CMK (cell line): Measurements from ENCODE around the gene ANO10.
"Not testable (repeated sequence)": the region's sequence is repeated elsewhere in the genome, so short reads cannot be mapped to it uniquely, and the experiment has no call there.

ENCODE experiments used
- DNase-seq: peaks from one replicate; pipeline ENCODE4 v3.0.0-alpha.2; 2010; ENCODE audit warnings: low read depth

ANO10 gene, protein sequence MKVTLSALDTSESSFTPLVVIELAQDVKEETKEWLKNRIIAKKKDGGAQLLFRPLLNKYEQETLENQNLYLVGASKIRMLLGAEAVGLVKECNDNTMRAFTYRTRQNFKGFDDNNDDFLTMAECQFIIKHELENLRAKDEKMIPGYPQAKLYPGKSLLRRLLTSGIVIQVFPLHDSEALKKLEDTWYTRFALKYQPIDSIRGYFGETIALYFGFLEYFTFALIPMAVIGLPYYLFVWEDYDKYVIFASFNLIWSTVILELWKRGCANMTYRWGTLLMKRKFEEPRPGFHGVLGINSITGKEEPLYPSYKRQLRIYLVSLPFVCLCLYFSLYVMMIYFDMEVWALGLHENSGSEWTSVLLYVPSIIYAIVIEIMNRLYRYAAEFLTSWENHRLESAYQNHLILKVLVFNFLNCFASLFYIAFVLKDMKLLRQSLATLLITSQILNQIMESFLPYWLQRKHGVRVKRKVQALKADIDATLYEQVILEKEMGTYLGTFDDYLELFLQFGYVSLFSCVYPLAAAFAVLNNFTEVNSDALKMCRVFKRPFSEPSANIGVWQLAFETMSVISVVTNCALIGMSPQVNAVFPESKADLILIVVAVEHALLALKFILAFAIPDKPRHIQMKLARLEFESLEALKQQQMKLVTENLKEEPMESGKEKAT

DNA sequence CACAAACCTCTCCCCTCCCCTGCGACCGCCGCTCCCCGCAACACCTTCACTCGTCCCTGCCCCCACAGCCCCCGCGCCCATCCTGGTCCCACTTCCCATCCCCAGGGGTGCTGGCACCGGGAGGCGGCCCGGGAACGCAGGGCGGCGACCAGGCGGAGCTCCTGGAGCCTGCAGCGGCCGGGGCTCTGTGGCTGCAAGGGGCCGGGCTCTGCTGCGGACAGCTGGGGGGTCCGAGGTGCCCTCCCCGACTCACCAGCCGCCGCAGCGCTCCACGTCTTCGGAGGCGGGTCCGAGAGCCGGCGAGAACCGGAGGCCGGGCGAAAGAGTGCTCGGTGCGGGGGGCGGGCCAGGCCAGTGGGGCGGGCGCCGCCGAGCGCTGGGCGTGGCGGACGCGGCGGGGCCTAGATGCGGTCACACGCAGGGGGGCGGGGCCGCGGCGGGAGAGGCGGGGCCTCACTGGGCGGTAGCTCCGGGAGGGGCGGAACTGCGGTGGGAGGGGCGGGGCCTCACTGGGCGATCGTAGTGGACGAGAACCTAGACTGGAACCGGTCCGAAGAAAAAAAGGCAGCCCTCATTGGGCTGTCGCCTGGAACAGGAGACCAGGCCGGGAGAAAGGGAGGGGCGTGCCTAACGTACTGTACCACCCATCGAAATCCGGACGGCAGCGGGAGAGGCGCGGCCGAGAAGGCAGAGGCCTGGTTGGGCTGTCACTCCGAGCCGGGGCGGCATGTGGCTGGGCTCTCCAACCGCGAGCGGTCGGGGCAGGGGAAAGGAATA is at the start of gene ANO10:
Gene ANO10, minus strand, starts transcription at position 356 of the 777 bp plus-strand sequence. CDS start 16,159 bp downstream, outside the sequence.
- peak; percentile 96 for DNase-seq

DNA sequence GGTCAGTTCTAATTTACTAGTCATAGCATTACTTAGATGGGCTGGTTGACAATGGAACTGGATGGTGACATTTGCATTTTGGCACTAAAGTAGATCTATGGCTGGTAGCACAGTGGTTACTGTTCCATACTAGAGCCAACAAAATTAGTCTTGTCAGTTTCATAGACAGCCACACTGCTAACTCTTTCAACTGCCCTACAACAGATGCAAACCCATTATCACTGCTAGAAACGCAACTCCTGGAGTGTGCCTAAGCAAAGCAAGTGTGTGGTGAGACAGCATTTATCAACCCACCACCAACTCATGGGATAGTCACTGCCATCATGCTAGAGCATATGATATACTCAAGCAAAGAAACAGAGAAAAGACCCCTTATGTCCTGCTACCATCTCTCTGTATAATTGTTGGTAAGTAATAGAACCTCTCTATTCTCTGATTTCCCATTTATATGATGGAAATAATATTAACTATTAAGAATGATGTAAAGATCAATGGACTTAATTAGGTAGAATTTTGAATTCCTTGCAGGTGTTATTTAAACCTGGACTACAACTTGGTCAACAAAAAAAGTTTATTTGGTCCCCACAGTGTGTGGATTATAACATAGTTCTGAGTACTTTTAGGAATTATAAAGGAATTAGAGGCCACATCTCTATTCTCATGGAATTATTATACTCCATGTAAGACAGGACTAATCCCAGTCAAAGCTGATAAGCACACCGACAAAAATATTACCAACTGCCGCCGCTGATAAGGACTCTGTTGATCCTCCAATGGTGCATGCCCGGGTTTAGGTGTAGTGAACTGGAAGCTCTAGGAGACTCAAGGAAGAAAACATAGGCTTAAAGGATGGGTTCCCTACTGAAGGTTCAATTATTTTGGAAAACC is 49.1 kb upstream of the ANO10 start:
- no peak for DNase-seq

DNA sequence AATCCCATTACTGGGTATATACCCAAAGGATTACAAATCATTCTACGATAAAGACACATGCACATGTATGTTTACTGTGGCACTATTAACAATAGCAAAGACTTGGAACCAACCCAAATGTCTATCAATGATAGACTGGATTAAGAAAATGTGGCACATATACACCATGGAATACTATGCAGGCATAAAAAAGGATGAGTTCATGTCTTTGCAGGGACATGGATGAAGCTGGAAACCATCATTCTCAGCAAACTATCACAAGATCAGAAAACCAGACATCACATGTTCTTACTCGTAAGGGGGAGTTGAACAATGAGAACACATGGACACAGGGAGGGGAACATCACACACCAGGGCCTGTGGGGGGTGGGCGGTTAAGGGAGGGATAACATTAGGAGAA is 43.2 kb upstream of the ANO10 start:
- DNase-seq = not testable (repeated sequence)

DNA sequence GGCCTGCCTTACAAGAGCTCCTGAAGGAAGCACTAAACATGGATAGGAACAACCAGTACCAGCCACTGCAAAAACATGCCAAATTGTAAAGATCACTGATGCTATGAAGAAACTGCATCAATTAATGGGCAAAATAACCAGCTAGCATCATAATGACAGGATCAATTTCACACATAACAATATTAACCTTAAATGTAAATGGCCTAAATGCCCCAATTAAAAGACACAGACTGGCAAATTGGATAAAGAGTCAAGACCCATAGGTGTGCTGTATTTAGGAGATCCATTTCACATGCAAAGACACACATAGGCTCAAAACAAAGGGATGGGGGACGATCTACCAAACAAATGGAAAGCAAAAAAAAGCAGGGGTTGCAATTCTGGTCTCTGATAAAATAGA is 39.6 kb upstream of the ANO10 start:
- DNase-seq = not testable (repeated sequence)

DNA sequence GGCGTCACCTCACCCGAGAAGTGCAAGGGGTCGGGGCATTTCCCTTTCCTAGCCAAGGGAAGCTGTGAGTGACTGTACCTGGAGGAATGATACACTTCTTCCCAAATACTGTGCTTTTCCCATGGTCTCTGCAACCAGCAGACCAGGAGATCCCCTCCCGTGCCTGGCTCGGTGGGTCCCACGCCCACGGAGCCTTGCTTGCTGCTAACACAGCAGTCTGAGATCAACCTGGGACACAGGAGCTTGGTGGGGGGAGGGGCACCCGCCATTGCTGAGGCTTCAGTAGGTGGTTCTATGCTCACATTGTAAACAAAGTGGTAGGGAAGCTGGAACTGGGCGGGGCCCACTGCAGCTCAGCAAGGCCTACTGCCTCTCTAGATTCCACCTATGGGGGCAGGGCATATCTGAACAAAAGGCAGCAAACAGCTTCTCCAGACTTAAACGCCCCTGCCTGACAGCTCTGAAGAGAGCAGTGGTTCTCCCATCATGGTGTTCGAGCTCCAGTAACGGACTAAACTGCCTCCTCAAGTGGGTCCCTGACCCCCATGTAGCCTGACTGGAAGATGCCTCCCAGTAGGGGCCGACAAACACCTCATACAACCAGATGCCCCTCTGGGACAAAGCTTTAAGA is 37.6 kb upstream of the ANO10 start:
- no peak for DNase-seq

DNA sequence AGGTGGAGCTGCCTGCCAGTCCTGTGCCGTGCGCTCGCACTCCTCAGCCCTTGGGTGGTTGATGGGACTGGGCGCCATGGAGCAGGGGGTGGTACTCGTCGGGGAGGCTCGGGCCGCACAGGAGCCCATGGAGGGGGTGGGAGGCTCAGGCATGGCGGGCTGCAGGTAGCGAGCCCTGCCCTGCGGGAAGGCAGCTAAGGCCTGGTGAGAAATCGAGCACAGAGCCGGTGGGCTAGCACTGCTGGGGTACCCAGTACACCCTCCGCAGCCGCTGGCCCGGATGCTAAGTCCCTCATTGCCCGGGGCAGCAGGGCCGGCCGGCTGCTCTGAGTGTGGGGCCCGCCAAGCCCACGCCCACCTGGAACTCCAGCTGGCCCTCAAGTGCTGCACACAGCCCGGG is 34.6 kb upstream of the ANO10 start:
- not testable (repeated sequence) for DNase-seq

DNA sequence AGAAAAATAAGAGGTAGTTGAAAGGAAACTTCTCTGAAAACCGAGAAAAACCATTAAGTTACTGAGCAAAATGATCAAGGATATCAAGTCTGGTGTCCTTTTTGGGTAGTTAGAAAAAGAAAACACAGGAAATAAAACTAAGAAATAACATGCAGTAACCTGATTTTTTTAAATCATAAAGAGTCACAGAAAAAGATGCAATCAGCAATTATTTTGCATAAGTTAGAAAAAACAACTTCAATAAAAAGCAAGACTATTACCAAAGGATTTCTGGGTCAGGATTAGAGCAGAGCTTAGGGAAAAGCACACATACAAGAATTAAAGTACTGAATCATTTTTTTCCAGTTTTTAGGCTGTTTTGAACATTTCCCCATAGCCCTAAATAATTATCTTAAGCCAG is 28.5 kb upstream of the ANO10 start:
- no peak for DNase-seq

DNA sequence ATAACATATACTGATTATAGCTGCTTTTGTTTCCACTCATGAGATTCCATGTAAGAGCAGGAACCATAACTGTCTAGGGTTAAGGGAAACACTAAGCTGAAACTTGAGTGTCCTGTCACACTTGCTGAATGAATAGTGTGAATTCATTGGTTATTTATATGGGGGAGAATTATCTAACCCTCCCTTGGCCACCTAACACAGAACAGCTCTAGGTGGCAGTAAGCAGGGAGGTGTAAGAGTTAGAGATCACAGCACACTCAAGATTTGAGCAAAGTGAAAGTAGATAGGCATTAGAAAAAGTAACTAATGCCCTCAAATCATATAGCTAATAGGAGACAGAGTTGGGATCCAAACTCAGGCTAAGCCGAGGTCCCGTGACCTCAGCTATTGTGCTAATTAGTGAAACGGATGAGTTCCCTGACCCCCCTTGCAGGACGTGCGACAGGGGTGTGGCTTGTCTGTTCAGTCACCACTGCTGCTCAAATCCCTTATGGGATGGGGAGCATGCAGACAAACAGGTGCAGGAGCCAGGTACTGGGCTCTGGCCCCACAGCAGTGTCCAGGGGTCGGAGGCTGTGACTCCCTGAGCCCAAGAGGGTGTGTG is 27.7 kb upstream of the ANO10 start:
- DNase-seq = no peak

DNA sequence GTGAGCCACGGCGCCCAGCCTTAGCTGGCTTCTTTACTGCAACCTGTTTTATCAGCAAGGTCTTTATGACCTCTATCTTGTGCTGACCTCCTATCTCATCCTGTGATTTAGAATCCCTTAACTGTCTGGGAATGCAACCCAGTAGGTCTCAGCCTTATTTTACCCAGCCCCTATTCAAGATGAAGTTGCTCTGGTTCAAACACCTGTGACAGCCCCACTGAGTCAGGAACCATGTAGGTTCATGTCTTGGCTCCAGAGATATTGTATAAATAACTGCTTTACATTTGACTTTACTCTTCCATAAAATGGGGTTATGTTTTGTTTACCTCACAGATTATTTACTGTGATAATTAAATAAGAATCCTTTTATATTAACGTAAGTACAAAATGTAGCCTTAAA is 27.1 kb upstream of the ANO10 start:
- DNase-seq = no peak

DNA sequence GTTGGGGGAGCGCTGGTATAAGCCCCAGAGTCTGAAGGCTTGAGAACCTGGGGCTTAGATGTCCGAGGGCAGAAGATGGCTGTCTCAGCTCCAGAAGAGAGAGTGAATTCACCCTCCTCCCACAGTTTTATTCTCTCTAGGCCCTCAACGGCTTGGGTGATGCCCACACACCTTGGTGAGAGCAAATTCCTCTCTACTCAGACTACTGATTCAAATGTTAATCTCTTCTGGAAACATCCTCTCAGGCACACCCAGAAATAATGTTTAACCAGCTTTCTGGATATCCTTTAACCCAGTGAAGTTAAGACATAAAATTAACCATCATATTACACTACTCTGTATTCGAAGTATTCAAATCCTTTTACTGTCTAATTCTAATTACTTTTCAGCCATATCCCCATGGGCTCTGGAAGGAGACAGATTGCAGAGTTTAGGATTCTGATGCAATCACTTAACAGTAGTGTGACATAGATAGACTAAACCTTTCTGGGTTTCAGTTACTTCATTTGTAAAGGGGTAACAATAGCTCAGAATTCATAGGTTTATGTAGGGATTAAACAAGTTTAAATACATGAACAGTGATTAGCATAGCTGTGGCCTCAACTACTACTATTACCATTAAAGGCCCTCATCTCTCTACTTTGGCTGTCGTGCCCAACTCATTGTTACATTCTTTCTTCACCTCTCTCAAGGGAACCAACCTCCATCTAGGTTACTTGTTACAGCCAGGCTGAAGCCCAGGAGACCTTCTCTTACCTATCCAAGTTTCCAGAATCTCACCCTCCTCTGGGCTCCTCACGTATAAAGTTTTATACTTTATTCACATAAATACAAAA is 25.7 kb upstream of the ANO10 start:
- no peak for DNase-seq

DNA sequence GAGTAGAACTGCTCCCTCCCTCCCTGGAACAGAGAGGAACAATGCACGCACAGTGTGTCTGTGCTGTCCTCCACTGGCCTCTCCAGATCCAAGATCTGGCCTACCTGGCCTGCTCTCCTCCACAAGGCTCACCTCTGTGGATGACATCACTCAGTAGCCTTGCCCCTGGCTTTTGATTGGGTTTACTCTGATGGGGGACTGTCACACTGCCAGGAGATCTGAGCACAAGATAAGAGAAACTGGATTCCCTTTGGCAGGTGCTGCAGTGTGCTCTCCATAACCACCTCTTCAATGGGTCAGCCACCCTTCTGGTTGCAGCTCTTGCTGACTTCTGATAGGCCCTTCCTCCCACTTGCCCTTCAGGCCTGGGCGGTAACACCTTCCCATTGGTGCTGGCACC is 22.6 kb upstream of the ANO10 start:
- no peak for DNase-seq

DNA sequence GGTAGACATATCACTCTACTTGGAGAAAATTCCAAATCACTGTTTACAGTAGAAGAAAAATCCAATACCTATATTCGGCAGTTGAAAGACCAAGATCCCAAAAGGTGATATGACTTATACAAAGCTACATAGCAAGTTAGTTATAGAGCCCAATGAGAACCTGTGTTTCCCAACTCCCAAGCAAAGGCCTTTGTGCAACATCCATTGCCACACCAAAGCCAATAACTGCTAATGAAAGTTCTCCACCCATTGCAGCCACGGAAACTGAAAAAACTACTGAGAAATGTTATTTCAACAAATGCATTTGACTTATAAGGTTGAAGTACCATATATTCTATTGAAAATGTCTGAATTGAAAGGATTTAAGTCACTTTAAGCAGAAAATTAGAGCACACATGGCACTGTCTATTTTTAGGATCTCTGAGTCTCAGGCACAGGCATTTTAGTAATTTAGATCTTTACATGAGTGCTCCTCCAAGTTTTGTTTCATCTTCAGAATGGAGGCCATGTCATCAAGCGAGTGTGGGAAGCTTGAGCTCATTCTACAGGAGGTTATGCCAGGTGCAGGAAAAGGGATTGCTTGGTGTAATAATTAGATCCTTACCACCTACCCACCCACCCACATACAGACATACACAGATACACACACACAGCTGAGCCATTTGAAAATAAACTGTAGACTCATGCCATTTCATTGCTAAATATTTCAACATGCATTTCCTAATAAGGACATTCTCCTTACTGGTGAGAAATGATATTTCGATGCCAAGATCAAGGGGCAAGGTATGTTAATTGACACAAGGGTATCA is 19.7 kb upstream of the ANO10 start:
- no peak for DNase-seq

DNA sequence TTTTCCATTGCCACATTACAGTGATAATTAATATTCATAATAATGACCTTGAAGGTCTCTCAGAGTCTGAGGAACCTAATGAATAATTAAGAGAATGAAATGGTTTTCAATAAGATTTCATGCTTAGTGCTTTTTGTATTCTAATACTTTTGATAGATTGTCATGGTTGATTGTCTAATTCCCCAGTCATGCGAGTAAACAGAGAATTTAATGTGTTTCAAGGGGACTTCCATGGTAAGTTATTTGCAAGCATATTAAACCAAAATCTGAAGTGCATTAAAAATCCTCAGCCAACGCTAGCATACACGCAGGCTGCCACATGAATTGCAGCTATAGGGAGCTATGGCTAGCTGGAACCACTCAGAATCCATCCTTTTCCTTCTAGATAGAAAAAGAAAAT is 18.9 kb upstream of the ANO10 start:
- no peak for DNase-seq

DNA sequence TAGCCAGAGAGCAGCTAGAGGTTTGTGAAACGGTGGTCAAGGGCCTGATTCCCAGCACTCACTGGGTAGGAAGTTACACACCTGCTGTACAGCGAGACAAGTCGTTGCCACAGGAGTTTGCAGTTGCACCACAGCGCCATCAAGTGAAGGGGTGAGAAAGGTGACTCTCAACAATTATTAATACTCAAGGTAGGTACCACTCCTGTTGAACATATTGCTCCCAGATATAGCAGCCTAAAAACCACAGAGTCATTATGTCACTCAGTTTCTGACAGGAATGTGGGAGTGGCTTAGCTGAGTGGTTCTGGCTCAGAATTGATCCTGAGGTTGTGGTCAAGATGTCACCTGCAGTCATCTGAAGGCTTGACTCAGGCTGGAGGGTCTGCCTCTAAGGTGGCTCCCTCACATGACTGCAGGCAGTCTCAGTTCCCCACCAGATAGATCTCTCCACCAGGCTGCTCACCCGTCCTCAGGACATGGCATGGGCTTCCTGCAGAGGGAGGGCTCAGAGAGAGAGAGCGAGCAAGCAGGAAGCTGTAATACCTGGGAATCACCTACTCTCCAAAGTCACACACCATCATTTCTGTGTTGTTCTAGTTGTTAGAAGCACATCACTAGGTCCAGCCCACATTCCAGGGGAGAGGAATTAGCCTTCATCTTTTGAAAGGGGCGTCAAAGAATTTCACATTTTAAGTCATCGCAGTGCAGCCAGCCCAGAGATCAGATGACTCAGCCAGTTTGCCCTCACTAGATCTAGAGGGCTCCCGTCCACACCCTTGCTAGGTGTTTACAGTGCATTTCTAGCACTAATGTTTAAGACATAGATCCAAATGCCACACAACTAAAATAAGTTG is 17.0 kb upstream of the ANO10 start:
- DNase-seq = no peak

DNA sequence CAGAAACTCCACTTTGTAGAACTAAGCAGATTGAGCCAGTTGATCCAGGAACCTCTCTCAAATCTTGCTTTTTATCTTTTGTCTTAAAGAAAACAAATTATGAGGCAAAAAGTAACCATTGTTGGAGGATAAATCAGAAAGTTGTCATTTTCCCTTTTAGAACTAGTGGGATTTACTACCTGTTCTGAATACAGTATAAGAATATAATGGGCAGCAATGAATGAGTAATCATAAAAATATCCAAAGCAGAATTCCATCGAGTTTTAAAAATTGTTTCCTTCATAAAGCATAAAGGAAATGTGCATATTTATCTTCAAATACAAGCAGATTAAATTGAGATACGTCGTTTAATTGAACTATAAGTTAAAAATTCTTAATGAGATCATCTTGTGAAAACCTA is 15.9 kb upstream of the ANO10 start:
- DNase-seq = no peak

DNA sequence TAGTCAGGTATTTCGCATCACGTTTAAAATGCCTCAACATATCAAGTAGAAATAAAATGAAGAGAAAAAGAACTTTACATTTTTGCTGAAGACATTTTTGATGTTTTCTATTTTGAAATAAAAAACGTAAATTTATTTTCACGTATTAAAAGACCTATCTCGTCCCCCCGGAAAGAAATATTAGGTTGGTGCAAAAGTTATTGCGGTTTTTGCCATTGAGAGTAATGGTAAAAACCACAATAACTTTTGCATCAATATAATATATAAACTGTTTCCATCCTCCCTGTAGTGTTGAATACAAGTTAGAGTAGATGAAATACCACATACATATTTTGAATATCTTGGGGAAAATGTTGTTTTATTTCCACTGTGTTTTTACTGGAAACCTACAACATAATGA is 11.2 kb upstream of the ANO10 start:
- no peak for DNase-seq

DNA sequence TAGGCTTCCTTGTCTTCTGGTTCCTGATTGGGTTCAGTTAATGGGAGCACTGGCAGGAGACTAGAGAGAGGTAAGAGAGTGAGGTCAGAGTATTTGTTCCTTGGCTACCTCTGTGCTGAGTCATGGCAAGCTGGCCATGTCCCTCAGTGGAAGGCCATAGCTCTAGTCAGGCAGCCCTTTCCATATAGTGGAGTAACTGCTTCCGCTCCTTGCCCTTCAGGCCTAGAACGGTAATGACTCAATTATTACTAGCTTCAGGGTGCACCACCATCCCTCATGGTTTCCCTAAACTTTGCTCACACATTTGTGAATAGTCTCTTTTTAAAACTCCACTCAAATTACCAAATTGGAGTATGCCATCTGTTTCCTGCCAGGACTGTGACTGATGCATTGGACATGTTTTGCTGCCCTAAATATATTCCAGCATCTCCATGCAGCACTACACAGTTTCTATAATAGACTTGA is 10.5 kb upstream of the ANO10 start:
- no peak for DNase-seq

DNA sequence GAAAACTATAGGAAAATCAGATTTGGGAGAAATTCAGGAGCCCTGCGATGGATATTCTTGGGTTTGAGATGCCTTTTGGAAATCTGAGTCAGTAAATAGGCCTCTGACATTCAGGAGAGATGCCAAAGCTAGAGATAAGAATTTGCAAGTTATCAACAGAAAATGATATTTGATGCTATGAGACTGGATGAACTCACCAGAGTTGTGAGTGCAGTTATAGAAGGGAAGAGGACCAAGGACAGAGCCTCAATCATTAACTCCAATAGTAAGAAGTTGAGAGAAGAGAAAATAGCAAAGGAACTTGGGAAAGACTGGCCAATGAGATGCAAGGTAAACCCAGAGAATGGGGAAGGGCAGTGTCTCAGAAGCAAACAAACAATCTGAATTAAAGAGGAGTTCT is 7.9 kb upstream of the ANO10 start:
- DNase-seq = no peak
